HG03196 (cell line): ENCODE results near the gene PIM2.

Experiments
- ATAC-seq: cut with Tn5 transposase; IDR thresholded peaks from one replicate; pipeline ENCODE4 v1.9.1; 2021; ENCODE audit not compliant: unreplicated experiment

Gene PIM2

GRCh38 chrX:48936429-48937053, 17.7 kb upstream of the PIM2 start:
- ATAC-seq, result peak; percentile 8

- ATAC-seq, result no peak
Observed at GRCh38 chrX:48935301-48935670, 16.5 kb upstream of the PIM2 start.

GRCh38 chrX:48934581-48935300, 15.9 kb upstream of the PIM2 start:
- ATAC-seq, result no peak

DNA sequence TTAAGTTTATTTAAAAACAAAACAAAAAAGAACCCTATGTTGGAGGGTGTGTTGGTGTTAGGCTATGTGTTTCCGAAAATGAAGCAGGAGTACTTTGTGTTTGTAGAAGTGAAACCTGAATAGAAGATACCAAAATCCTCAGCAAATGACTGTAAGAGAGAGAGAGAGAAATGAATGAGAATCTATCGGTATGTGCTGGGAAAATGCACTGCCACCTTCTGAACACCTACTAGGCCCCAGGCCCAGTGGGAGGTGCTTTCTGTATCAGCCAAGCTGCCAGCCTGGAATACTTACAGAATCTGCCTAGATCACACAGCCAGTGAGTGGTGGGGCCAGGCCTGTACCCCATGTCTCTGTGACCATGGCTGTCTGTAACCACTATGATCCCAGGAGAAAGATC, 14.9 kb upstream of the PIM2 start:
- no peak for ATAC-seq

GRCh38 chrX:48927736-48928382, 9.0 kb upstream of the PIM2 start:
- ATAC-seq, result no peak

DNA sequence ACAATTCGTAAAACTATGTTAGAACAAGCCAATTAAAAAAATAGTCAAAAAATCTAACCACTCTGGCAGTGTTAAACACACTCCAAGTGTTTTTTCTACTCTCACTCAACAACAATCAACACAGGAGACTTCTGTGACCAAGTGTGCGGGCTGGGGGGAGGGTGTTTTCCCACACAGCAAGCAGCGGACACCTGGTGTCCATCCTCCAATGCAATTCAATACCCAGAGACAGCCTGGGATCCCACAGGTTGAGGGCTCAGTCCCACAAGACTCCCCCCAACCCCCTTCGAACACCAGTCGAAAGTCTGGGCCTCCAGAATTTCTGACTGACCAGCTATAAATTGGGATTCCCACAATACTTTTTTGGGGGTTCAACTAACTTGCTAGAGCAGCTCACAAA, 8.3 kb upstream of the PIM2 start:
- ATAC-seq, result no peak

DNA sequence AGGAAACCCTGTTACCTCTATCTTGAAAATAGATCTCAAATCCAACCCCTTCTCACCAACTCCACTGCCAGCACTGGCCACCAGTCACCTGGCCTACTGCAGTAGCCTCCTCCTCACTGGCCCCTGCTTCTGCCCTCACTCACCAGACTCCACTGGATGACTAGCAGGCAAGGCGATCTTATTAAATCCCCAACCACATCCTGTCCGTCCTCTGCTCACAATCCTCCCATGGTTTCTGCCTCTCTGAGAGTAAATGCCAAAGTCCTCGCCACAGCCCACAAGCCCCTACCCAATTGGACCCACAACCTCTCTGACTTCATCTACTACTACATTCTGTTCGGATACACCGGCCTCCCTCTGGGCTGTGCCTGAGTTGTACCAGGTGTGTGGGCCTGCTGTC, 5.4 kb upstream of the PIM2 start:
- no peak for ATAC-seq

- no peak for ATAC-seq
Observed at GRCh38 chrX:48923771-48924170, 4.9 kb upstream of the PIM2 start.

DNA sequence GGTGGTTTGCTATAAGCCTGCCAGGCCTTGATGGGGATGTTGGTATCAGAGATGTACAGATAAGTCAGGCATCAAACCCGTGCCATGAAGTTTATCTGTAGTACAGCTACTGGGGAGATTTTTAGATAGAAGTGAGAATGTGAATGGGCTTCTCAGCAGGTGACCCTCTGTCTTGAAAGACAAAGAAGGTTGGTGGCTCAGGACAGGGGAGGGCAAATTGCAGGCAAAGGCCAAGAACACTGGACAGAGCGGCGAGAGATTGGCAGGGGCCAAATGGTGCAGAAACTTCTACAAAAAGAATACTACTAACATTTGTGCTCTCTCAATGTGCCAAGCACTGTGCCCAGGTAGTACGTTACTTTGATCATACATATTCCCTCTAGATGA, 1.9 kb upstream of the PIM2 start:
- no peak for ATAC-seq

- no peak for ATAC-seq
Observed at GRCh38 chrX:48919947-48920717, 1.3 kb upstream of the PIM2 start.

- ATAC-seq, result no peak
Observed at GRCh38 chrX:48919360-48919841, 577 bp upstream of the PIM2 start.

DNA sequence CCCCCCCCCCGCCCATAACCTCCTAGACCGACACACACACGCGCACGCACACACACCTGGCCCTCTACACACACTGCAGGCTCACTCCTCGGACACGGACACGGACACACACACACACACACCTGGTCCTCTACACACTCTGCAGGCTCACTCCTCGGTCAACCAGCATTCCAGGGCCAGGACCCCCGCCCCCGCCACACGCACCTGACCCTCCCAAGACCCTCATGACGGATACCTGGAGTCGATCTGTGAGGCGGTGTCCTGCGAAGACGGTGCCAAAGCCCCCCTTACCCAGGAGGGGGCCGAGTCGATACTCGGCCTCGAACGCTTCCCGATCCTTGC, 552 bp downstream of the PIM2 start:
- no peak for ATAC-seq

DNA sequence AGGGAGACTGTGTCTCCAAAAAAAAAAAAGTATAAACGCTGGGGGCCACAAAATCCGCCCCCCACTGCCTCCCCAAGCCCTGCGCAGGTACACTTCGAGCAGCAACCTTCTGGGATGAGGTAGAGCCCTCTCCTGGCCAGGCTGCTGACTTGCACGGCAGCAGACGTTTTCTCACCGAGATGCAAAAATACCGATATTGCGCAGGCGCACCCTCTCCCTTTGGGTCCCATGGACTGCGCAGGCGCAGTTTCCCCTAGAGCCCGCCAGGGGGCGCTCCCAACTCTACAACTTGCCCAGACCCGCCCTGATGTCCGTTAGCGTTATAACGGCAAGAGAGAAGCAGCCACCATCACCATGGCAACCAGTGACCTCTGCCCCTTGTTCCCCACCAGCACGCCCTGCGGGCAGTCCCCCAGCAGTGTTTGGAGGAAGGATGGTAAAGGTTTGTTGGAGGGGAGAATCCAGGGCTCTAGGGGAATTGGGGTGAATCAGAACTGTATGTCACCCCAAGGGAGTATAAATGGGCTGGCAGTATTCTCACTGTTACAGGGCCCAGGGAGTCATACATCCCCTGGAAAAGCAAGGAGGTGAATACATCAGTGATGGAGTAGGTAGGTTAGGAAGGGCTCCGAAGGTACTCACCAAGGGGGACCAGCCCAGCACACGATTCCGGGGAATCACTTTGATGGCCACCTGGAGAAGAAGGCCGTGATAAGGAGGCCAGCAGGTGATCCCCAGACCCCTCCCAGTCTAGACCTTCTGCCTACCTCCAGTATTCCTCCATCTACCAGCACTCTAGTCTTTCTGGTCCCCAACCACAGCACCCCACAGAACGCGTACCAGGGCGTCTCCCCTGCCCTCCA, 1.5 kb downstream of the PIM2 start:
- ATAC-seq, result peak; percentile 33

GRCh38 chrX:48914593-48915493, 4.0 kb downstream of the PIM2 start:
- no peak for ATAC-seq

- ATAC-seq, result no peak
Observed at GRCh38 chrX:48913605-48914366, 5.0 kb downstream of the PIM2 start.

DNA sequence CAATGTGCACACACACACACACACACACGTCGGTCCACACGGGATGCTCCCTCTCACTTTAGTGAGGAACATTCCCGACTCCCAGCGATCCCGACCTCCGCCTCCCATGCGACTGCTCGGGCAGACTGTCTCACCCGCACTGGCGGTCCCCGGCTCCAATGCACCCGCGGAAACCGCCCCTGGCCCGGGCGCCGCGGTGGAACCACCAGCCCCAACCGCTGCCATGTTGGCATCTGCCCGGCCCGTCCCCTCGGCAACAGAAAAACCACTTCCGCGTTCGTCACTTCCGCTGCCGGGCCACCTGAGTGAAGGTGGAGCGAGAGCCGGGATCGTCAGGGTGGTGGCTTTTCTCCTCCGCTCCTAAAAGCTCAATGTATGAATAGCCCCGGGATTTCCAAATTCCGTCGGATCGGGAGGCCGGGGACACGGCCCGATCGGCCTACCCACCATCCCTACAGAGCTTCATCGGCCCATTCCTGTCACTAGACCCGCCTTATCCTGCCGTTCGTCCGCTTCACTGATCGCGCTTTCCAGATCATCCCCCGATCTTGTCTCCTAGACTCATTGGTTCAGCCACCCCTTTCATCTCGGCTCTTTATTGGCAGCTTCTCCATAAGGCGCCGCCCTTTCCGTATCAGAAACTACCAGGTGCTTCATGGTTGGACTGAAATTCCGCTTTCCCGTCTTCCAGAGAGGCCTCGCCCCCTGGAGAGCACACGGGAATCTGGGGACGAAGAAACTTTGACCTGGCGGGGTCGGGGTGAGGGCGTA, 7.2 kb downstream of the PIM2 start, which contains the start of gene SLC35A2:
Gene SLC35A2, minus strand, starts transcription at position 235 of the 771 bp plus-strand sequence. Its CDS starts 10 bp downstream, at position 225.
- ATAC-seq, result peak; percentile 63

- no peak for ATAC-seq
Observed at GRCh38 chrX:48910926-48911411, 7.9 kb downstream of the PIM2 start.
